Measurements from ENCODE around the gene KCTD1. TPM values are rescaled to one million over a fixed set of nuclear protein-coding genes. Genes with fewer than 3 reads are reported as not detected.

The KCTD1 gene
- total RNA-seq, 1 experiment from 2014 or later: 4.1 TPM

- POLR2A ChIA-PET (ENCODE audit: low non-redundant PET): no interaction called here
- intact Hi-C loops (cut with micrococcal nuclease; ENCODE audit: unreplicated experiment): no loop called here
- no peak for DNase-seq (ENCODE audit: low spot score)
- BruUV-seq (replicated peaks): no TSS peak
- no peaks in the 10 kb centered on the region for H3K27me3 ChIP-seq (replicated peaks; ENCODE audit: insufficient read depth, low read depth, low read length, poor library complexity)
- TF ChIP-seq CTCF (conservative IDR thresholded peaks at IDR 0.05; ENCODE audit: low read depth, low read length) (no peak), EZH2 (IDR thresholded peaks at IDR 0.05; ENCODE audit: borderline replicate concordance, low read depth, low read length, poor library complexity, severe bottlenecking) (no peak)
- no peaks in the 10 kb centered on the region for H3K4me1 ChIP-seq (ENCODE audit: insufficient read depth, low read length, poor library complexity, severe bottlenecking)
- H3K36me3 ChIP-seq (ENCODE audit: insufficient read depth, low read length, poor library complexity, severe bottlenecking): no peaks in the 10 kb centered on the region
- H3K27ac ChIP-seq (ENCODE audit: low read depth, low read length, poor library complexity, severe bottlenecking): no peak overlapping the region
- CTCF ChIA-PET: no interaction called here
- no peaks in the 10 kb centered on the region for H3K9me3 ChIP-seq (ENCODE audit: low read depth, low read length, poor library complexity, severe bottlenecking)
- no peak overlapping the region for H3K4me3 ChIP-seq (ENCODE audit: low read depth, low read length, poor library complexity, severe bottlenecking)
Observed at GRCh38 chr18:26489881-26490280, 58.5 kb downstream of the KCTD1 start.

GRCh38 chr18:26489191-26489590, 59.2 kb downstream of the KCTD1 start:
- Histone ChIP-seq H3K9me3 (ENCODE audit: low read depth, low read length, poor library complexity, severe bottlenecking) (no peaks in the 10 kb centered on the region), H3K4me1 (ENCODE audit: insufficient read depth, low read length, poor library complexity, severe bottlenecking) (no peaks in the 10 kb centered on the region), H3K4me3 (ENCODE audit: low read depth, low read length, poor library complexity, severe bottlenecking) (no peak overlapping the region), H3K27me3 (replicated peaks; ENCODE audit: insufficient read depth, low read depth, low read length, poor library complexity) (no peaks in the 10 kb centered on the region), H3K27ac (ENCODE audit: low read depth, low read length, poor library complexity, severe bottlenecking) (no peak overlapping the region), H3K36me3 (ENCODE audit: insufficient read depth, low read length, poor library complexity, severe bottlenecking) (no peaks in the 10 kb centered on the region)
- no peak for DNase-seq (ENCODE audit: low spot score)
- intact Hi-C loops (cut with micrococcal nuclease; ENCODE audit: unreplicated experiment): no loop called here
- no TSS peak for BruUV-seq (replicated peaks)
- POLR2A ChIA-PET (ENCODE audit: low non-redundant PET): no interaction called here
- no peak for TF ChIP-seq EZH2 (IDR thresholded peaks at IDR 0.05; ENCODE audit: borderline replicate concordance, low read depth, low read length, poor library complexity, severe bottlenecking)
- no peak for TF ChIP-seq CTCF (conservative IDR thresholded peaks at IDR 0.05; ENCODE audit: low read depth, low read length)
- CTCF ChIA-PET: no interaction called here

GRCh38 chr18:26488417-26489009, 59.8 kb downstream of the KCTD1 start:
- Histone ChIP-seq H3K4me1 (ENCODE audit: insufficient read depth, low read length, poor library complexity, severe bottlenecking) (no peaks in the 10 kb centered on the region), H3K36me3 (ENCODE audit: insufficient read depth, low read length, poor library complexity, severe bottlenecking) (no peaks in the 10 kb centered on the region), H3K27me3 (replicated peaks; ENCODE audit: insufficient read depth, low read depth, low read length, poor library complexity) (no peaks in the 10 kb centered on the region), H3K27ac (ENCODE audit: low read depth, low read length, poor library complexity, severe bottlenecking) (no peak overlapping the region), H3K9me3 (ENCODE audit: low read depth, low read length, poor library complexity, severe bottlenecking) (no peaks in the 10 kb centered on the region), H3K4me3 (ENCODE audit: low read depth, low read length, poor library complexity, severe bottlenecking) (no peak overlapping the region)
- intact Hi-C loops (cut with micrococcal nuclease; ENCODE audit: unreplicated experiment): no loop called here
- TF ChIP-seq EZH2 (IDR thresholded peaks at IDR 0.05; ENCODE audit: borderline replicate concordance, low read depth, low read length, poor library complexity, severe bottlenecking) (no peak), CTCF (conservative IDR thresholded peaks at IDR 0.05; ENCODE audit: low read depth, low read length) (no peak)
- DNase-seq (ENCODE audit: low spot score): no peak
- no TSS peak for BruUV-seq (replicated peaks)
- ChIA-PET POLR2A (ENCODE audit: low non-redundant PET) (no interaction called here), CTCF (no interaction called here)
